Neural progenitor cell (in vitro differentiated cells): ENCODE measurements around the gene ZFR2.

ENCODE experiments used
- EZH2 ChIP-seq: fragments of 200-600 bp; sonication (generic); IDR thresholded peaks from 2 replicates; pipeline ENCODE4 v1.6.1; 2017; ENCODE audit warnings: antibody characterized with exemption, mild to moderate bottlenecking, moderate library complexity
- EZH2phosphoT487 ChIP-seq: fragments of 200-600 bp; sonication (generic); IDR thresholded peaks from 2 replicates; pipeline ENCODE4 v1.6.1; 2017; ENCODE audit warnings: antibody characterized with exemption
- TF ChIP-seq, protein P1 (sequence below): fragments of 200-600 bp; sonication (generic); IDR thresholded peaks from 2 replicates; pipeline ENCODE4 v1.5.1; 2017; ENCODE audit warnings: antibody characterized with exemption, mild to moderate bottlenecking

DNA sequence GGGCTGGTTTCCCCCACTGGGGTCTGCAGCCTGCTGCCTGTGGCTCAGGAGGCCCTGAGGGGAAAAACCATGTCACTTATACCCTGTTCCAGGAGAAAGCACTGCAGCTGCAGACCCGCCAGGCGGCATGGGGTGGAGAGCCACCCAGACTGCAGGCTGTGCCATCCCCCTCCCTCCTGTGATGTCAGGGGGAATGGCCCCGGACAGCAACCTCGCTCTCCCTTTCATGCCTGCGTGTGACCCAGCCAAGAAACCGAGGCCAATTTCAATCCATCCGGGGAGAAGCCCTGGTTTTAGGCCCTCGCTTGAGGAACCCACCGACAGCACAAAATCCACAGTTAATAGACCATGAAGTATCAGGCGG lies 45.5 kb downstream of the ZFR2 start:
- TF ChIP-seq, protein P1, sequence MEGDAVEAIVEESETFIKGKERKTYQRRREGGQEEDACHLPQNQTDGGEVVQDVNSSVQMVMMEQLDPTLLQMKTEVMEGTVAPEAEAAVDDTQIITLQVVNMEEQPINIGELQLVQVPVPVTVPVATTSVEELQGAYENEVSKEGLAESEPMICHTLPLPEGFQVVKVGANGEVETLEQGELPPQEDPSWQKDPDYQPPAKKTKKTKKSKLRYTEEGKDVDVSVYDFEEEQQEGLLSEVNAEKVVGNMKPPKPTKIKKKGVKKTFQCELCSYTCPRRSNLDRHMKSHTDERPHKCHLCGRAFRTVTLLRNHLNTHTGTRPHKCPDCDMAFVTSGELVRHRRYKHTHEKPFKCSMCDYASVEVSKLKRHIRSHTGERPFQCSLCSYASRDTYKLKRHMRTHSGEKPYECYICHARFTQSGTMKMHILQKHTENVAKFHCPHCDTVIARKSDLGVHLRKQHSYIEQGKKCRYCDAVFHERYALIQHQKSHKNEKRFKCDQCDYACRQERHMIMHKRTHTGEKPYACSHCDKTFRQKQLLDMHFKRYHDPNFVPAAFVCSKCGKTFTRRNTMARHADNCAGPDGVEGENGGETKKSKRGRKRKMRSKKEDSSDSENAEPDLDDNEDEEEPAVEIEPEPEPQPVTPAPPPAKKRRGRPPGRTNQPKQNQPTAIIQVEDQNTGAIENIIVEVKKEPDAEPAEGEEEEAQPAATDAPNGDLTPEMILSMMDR = no peak
- no peak for TF ChIP-seq EZH2
- no peak for TF ChIP-seq EZH2phosphoT487
